Islet precursor cell (in vitro differentiated cells): ENCODE results near the gene TSC22D2.
"Not testable (repeated sequence)": the region's sequence is repeated elsewhere in the genome, so short reads cannot be mapped to it uniquely, and the experiment has no call there.

ENCODE experiments used
- DNase-seq: peaks from one replicate; pipeline ENCODE4 v3.0.0-alpha.2; 2018

Gene TSC22D2

DNA sequence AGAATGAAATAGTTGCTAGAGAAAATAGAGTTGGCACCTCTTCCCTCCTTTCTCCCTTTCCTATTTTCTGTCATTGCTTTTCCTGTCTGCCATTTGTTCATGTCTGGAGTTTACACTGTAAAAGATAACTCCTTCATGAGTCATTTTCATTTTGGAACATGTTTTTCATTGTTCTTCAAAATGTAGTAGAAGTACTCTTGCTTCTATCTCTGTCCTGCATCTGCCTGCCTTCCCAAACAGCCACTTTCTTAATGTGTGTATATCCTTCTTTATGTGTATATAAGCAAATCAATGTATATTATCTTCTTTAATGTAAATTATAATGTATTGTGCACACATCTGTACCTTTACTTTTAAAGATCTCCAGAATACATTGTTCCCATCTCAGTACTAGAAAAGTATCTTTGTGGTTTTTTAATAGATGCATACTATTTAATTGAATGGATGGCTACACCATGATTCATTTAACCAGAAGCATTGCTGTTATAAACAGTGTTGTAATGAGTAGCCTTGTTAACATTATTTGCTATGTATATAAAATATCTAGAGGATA lies 41.1 kb downstream of the TSC22D2 start:
- no peak for DNase-seq

DNA sequence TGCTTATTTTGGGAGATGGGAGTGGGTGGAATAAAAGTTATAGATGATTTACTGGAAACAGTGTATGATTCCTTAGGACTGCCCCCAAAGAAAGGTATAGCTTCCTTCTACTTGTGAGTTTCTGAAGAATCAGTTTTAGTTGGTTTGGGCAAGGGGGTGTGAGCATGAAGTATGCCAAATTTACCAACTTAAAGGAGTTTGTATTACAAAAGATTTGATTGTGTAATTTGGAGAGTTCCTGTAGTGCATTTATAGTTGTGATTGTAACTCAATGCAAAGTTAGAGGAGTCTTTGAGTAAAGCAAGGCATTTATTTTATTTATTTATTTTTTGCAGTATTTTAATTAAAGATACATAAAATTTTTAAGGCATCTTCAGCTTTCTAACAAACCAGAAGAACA lies 42.8 kb downstream of the TSC22D2 start:
- DNase-seq = no peak

DNA sequence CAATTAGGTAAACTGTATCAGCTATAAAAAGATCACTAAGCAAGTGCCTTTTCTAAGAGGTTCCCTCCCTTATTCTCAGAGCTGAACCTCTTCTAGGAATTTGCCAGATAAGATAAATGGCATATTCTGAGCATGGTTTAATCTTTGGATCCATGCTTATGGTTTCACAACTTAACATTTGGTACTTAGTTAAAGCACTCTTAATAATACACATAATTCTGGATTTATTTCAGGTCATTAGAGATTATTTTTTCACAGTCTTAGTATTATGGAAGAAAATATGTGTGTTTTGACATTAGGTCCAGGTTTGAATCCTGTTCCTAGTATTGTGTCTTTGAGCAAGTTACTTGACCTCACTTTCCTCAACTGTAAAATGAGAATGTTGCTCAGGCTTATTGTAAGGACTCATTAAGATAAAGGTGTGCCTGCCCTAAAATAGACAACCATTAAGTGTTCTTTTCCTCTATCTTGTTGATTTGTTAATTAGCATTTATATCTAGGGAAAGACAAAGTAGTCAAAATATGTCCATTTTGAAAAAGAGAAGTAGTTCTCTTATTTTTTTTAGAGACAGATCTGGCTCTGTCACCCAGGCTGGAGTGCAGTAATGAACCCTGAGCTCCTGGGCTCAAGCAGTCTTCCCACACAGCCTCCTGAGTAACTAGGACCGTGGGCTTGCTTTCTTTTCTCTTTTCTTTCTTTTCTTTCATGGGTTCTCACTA lies 43.4 kb downstream of the TSC22D2 start:
- DNase-seq = no peak

DNA sequence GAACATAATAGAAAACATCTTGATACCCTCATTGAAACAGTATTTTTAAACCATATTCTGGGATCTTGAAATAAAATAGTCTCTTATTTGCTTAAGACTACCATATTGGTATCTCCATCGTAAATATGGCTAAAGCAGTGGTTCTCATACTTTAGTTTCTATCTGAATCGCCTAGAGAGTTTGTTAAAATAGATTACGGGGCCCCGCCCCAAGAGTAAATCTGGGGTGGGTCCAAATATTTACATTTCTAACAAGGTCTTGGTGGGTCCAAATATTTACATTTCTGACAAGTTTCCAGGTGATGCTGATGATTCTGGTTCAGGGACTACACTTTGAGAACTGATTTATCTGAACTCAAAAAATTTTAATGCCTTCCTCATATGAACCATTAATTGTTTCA lies 45.3 kb downstream of the TSC22D2 start:
- DNase-seq = no peak

DNA sequence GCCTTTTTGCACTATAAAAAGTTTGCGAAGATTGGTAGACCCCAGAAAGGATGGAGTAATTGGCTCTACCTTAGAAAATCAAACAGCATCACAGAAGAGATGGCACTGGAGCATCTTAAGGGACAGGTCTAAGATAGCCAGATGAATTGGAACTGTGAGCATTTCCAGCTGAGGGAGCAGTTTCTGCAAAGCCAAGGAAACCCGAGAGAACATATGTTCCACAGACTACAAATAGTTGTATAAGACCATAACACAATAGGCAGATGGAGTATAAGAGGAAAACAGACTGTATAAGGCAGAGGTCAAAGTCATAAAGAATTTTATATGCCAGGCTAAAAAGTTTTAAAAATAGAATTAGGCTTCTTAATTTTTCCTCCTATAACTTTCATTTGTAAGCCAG lies 46.0 kb downstream of the TSC22D2 start:
- no peak for DNase-seq

DNA sequence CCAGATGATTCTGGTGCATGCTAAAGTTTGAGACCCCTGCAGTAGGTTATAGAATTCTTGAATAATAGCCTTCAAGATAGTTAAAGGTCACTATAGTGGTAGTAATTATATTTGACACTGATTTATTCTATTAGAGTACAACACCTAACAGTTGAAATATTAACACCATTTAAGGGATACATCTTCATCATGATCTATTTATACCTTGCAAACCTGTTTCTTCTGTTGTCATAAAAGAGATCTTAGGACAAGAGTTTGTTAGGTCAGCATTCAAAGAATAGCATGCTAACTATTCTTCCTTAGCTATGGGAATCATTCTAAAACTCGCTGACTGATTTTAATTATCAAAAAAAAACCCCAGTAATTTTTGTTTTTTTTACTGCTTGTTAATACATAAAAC lies 46.5 kb downstream of the TSC22D2 start:
- no peak for DNase-seq

DNA sequence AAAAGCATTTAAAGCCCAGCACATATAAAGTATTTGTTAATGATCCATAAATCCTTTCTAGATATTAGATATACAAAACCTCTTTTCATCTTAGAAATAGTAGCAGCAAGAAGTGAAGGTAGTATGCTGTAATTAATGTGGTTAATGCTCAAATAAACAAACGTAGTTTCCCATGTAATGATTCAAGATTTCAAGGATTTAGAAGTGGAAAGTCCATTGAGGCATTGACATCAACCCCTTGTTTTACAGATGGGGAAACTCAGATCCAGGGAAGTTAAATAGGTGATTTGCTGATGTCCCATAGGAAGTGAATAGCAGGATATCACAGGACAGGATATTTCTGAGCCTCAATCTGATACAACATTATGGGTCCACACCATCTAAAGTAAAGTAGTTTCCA lies 47.2 kb downstream of the TSC22D2 start:
- DNase-seq = no peak

DNA sequence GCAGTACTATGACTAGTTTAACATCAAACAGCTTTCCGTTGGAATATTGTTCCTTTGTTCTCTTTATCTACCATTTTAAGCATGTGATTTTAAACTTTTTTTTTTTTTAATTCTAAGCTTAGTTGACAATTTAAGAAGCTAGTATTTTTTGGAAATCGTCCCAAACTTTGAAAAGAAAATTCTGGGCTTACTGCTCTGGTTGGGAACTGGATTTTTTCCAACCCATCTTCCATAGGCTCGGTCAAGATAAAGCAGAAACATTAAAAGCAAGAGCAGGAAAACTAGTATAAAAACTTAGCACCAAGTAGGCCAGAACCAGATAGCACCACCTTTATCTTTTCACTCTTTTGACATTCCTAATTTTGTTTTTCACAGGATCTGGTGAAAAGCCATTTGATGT lies 49.9 kb downstream of the TSC22D2 start:
- no peak for DNase-seq

DNA sequence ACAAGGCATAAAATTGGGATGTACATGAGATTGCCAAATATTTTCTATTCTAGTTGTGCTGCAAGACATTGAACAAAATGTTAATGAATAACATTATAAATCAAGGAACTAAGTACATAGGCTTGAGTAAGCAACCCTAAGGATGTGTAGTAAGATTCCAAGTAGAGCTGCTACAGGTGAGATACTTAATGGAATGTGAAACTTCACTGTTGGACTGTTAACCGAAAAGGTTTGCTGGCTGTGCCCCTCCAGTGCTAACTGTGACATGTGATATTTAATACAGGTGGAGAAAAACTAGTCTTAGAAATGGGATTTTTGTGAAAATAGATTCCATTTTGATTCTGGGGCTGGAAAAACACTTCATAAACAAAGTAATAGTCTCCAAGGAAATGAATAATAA lies 52.4 kb downstream of the TSC22D2 start:
- DNase-seq = no peak

DNA sequence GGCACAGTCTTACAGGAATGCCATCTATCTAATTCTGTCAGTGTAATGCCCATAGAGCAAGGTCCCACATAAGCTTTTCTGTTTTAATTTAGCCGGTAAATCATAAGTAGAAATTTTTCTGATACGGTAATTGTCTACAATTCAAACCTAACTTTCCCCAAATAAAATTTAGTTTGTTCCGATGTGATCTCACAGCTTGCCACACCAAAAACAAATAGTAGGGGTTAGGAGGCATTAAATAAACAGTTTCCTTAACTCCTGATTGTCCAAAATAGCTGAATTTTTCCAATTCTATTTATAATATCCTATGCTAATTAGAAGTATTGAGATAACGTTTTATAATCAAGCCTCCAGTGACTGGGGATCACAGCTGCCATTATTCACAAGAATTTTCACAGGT lies 53.3 kb downstream of the TSC22D2 start:
- no peak for DNase-seq

DNA sequence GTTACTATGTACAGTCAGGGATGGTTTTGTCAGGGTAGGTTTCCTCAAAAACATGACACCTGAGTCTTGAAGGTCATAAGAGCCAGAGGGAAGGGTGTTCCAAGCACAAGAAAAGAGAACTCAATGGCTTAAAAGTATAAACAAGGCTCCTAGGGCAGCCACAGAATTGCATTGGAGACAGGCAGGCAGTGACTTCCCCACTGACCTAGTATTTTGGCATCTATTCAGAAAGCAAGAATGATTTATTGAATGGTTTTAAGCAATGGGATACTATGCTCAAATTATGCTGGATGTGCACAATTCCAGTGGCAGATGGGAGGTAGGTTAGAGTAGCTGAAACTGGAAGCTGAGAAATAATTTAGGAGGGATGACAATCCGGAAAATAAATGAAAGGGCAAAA lies 54.0 kb downstream of the TSC22D2 start:
- no peak for DNase-seq

DNA sequence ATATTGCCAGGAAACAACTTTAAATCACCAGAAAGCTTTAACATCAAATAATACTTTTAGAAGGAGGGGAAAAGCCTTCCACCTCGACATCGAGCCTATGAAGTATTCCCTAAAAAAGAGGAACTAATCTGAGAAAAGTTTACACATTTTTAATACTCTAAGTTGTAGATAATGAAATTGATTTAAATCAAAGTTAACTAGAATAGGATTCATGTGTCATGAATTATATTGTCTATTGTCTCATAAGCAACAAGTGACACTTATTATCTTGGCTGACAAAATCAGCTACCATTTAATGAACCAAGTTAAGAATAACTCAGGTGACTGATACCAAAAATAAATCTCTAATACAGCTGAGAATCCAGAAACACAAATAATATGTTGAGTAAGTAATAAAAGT lies 56.6 kb downstream of the TSC22D2 start:
- DNase-seq = no peak

DNA sequence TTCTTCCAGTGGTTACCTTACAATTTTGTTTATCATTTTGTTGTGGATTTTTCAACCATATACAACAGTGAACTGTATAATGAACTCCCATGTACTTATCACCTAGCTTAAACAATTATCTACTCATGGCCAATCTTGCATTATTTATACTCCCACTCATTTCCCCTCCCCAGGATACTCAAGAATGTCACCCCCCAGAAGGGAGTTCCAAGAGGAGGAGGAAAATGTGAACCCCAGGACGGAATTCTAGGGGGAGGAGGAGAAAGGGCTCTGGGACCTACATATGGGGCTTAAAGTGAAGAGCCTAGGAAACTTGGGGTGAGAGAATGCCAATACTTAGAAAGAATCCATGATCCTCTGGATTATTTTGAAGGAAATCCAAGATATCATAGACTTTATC lies 59.3 kb downstream of the TSC22D2 start:
- no peak for DNase-seq

DNA sequence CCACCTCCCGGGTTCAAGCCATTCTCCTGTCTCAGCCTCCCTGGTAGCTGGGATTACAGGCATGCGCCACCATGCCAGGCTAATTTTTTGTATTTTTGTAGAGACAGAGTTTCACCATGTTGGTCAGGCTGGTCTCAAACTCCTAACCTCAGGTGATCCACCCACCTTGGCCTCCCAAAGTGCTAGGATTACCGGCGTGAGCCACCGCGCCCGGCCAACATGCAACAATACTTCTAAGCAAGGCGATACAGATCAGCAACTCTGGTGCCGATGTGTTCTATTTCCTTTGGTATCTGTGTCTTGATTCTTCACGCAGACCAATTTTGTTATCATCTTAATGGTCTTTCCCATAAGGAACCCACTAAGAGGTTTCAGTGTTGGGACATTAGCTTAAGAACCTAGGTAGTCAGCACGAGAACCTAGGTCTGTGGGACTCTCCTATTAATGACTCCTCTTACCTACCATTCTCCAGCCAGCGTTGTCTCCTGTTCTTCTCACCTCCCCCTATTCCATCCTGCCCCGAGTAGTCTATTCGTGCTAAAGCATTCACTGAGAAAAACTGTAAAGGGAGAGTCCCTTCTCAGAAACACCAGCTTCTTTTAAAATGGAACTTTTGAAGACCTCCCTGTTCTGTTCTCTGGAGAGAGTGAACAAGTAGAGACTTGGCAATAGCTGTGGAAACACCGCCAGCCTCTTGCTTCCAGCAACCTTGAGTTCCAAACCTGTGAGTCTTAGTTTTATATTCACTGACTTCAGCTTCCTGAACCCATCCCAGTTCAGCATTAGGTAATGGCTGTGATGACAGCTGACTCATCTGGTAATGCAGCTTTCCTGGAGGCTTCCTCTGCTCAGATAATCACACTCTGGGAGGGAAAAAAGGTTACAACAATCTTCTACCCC lies 61.2 kb downstream of the TSC22D2 start:
- DNase-seq = peak; percentile 96

DNA sequence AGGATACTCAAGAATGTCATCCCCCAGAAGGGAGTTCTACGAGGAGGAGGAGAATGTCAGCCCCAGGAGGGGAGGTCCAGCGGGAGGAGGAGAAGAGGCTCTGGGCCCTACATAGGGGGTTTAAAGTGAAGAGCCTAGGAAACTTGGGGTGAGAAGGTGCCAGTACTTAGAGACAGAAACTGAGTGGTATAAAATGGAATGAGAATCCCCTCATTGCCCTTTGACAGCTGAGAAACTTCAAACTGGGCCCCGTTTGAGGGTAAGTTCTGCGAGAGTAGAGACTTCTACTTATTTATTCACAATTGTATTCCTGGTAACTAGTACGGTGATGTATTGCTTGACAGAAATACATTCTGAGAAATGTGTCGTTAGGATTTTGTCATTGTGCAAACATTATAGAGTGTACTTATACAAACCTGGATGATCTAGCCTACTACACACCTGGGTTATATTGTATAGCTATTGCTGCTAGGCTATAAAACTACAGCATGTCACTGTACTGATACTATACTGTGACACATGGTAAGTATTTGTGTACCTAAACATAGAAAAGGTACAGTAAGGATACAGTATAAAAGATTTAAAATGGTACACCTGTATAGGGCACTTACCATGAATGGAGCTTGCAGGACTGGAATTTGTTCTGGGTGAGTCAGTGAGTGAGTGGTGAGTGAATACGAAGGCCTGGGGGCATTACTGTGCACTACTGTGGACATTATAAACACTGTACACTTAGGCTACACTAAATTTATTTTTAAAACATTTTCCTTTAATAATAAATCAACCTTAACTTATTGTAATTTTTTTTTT lies 62.0 kb downstream of the TSC22D2 start:
- DNase-seq = peak; percentile 73

DNA sequence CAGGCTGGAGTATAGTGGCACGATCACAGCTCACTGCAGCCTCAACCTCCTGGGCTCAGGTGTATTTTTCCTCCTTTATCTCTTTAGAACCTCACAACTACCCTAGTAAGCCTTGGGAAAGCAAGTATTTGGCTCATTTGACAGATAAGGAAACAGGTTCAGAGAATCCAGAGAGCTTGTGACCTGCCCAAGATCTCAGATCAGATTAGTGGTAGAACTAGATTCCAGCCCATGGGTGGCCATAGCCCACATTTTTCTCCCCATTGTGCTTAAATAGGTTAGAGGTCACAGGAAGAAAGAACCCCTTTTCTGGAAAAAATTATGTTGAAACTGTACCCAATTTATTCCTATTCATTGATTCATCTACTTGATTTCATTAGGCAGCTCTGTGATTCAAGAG lies 64.3 kb downstream of the TSC22D2 start:
- DNase-seq = peak; percentile 67

DNA sequence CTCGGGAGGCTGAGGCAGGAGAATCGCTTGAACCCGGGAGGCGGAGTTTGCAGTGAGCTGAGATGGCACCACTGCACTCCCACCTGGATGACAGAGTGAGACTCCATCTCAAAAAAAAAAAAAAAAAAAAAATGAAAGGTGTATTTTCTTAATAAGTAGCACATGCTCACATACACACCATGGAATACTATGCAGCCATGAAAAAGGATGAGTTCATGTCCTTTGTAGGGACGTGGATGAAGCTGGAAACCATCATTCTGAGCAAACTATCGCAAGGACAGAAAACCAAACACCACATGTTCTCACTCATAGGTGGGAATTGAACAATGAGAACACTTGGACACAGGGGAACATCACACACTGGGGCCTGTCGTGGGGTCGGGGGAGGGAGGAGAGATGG lies 65.1 kb downstream of the TSC22D2 start:
- DNase-seq = not testable (repeated sequence)

DNA sequence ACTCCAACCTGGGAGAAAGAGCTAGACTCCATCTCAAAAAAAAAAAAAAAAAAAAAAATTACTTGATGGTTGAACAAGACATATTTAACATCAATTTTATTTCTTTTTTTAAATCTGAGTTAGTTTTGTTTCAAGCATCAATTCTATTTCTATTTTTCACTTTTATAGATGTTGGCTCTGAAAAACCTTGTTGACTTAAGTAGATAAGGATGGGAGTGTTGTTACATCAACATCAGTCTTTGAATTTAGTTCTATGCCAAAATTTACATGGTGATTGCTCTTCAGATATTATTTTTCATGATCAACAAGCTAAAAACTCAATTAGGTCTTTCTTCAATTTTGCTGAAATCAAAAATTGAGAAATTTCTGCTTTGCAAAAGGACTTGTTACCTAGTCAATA lies 71.3 kb downstream of the TSC22D2 start:
- no peak for DNase-seq

DNA sequence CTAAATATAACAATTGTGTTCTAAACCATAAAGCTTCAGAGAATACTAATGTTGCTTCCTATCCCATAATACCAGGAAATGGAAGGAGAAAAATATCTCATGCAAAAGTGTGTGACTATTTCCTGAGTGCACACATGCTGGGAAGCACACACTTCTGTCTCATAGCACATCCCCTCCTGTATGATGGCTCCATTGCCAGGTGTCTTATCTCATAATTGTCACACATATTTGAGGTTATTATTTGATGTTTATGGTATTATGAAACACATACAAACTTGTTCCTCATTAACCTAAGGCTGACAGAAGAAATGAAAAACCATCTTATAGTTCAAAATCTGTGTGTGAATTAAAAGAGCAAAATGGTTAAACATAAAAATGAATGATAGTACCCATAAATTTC lies 72.8 kb downstream of the TSC22D2 start:
- no peak for DNase-seq

DNA sequence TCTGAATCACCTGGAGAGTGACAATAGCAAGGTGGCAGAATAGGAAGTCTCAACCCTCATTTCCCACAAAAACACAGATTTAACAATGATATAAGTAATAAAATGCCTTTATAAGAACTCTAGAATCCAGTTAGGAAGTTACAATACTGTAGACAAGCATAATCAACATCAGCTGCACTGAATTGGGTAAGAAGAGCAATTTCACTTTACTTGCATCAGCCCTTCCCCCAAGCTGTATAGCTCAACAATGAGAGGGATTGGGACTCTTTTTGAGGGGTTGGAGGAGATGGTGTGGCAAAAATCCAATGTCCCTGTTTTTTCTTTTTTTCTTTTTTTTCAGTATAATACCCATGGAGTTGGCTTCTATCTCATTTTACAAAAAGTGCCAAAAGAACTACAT lies 75.1 kb downstream of the TSC22D2 start:
- no peak for DNase-seq

DNA sequence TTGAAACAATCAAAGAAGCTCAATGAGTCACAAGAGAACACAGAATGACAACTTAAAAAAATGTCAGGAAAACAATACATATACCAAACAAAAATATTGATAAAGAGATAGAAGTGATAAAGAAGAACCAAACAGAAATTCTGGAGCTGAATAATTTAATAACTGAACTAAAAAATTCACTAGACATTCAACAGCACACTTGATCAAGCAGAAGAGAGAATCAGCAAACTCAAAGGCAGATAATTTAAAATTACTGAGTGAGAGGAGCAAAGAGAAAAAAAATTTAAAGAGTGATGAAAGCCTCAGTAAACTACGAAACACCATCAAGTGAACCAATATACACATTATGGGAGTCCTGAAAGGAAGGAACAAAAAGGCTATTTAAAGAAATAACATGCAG lies 76.3 kb downstream of the TSC22D2 start:
- DNase-seq = no peak

DNA sequence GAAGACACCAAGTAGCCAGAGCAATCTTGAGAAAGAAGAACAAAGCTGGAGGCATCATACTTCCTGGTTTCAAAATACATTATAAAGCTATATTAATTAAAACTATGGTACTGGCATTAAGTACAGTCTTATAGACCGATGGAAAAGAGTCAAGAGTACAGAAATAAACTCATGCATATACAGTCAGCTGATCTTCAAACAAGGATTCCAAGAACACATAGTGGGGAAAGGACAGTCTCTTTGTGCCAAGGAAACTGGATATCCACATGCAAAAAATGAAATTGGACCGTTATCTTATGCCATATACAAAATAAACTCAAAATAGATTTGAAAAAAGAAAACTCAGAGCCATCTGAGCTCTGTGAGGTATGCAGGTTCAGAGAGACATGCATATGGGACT lies 80.8 kb downstream of the TSC22D2 start:
- DNase-seq = no peak

DNA sequence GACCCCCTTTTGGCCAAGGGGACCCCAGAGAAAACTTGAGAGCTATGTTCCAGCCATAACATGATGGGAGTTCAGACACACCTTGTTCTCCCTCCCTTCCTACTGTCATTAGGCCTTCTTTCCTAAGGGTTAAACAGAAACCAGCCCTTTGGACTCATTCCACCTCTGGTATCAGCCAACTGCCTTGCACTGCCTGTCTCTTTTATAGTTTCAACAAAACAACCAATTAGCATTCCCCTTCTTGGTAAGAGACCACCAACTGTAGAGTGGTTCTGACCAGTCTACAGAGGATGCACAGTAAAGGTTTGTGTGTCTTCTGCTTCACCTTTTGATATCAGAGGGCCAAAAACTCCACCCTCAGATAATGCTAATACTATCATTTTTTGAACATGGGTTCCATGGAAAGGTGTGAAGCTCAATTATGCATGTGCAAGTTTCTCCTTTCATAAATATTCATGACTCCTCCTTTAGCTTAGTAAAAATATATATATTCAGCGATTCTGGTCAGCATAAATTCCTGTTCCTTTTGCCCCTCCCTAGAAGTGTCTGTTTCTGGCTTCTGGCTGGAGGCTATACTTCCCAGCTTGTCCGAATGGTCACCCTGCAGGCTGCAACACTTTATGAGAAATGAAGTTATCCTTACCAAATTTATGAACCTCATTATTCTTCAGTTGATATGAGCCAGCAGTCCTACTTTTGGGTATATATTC lies 82.3 kb downstream of the TSC22D2 start:
- DNase-seq = no peak
